Inferior parietal cortex (tissue), 1 donor: ENCODE data around the gene HOXA13.

Source experiments
- DNase-seq: peaks from one replicate; pipeline ENCODE4 v3.0.0-alpha.2; 2016; ENCODE audit errors: extremely low spot score

The HOXA13 gene

DNA sequence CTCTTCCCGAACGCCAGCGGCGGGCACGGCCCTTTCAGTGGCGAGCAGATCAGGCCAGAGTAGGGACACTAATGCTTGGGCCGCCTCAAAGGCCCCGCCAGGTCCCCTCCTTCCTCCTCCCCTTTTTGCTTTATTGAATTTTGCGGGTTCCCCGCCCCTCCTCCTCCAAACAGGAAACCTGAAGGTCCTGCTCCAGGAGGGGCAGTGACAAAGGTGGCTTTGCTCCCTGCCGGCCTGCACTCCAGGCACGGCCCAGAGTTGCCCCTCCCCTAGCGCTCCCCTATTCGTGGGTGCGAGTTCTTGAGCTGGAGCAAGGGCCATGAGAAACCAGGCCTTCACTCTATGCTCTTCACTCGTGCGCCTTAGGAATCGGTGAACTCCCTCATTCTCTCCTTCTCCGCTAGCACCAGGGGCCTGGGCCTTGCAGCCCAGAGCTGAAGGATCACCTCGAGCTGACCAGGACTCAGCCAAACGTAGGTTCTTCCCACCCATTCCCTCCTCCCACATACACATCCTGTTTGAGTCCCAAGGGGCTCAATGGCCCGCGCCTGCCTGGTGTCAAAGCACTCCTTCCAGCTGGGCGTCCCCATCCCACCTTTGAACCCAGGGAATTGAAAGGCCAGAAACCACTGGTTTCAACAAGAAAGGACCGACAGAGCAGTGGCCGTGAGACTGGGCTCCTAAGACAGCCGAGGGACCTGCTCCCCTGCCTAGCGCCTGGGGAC is 51.7 kb downstream of the HOXA13 start:
- no peak for DNase-seq

DNA sequence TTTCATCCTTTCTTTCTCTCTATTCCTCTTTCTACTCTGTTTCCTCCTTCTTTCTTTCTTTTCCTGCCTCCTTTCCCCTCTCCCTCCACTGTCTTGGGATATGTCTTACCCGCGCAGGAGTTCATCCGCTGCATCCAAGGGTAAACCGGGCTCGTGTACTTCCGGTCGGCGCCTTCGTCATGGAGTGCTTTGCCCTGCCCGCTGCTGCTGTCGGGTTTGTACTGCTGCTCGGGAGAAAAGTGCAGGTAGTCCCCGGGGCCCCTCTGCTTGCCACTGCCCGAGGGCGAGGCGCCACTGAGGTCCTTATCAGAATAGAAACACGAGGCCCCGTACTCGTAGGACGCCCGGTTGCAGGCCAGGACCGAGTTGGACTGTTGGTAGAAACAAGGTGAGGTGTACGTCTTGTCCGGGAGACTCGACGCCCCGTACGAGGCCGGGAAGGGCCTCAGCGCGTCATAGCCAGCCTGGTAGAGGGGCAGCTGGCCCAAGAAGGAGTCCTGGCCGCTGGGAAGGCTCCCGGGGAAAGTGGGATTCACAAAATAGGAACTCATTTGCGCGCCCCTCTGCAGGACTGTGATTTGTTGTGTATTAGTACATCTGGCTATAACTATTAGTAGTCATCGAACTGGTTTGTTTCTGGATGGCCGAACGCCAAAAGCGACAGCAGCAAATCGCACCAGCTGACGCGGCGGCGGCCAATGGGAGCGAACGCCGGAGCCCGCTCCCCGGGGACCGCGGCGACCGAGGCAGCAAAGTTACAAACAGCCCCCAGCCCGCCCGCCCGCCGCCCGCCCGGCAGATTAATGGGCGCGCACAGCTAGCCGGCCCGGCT is 52.5 kb downstream of the HOXA13 start, which contains the start of gene HOXA6:
HOXA6 (minus strand) TSS at position 576 of the 832 bp plus-strand sequence; CDS start at position 551, 25 bp downstream.
- DNase-seq, result no peak

DNA sequence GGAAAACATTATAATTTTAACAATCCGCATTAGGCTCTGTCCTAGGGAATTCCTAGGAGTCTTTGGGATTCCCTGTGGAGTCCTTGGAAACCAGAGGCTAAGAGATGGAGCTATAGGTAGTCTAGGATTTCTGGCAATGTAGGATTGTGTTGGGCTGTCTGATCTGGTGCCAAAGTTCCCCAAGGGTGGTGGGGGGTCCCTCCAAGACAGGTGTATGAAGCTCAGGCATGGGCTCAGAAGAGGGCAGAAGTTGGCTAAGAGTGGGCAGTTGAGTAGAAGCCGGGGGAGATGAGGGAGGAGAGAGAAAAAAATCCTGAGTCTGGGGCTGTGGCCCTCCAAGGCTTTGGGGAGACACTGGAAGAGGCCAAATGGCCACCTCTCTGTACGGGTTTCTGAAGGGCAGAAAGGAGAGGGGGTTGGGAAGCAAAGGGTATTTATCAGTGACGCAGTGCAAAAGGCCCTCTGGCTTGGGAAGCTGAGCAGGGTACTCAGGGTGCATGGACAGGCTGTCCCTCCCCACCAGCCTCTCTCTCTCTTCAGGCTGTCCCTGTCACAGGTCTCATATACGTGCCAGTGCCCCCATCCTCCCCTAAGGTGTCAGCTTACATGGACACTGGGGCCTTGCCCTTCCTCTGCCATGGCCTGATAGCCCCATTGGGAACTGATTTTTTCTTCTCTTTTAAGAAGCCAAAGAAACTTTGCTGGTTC is 53.2 kb downstream of the HOXA13 start:
- DNase-seq, result no peak

DNA sequence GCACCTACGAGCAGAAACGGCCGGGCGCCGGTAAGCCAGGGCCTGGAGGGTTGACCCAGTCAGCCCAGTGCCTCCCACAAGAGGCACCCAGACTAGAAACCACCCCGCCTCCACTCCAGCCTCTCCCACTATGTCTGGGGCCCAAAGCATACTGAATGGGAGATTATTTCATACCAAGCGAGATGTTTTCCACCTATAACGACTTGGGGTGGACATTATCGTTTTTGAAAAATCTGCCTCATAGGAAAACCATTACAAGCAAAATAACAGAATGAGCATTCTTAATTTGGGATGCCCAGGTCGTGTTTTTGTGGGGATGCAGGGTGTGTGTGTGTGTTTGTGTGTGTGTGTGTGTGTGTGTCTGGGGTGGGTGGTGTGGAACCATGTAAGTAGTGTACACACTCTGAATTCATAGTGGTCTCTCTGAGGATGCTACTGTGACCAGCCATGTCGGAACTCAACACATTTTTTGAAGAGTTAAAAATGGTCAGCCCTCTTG is 53.9 kb downstream of the HOXA13 start:
- DNase-seq, result no peak

DNA sequence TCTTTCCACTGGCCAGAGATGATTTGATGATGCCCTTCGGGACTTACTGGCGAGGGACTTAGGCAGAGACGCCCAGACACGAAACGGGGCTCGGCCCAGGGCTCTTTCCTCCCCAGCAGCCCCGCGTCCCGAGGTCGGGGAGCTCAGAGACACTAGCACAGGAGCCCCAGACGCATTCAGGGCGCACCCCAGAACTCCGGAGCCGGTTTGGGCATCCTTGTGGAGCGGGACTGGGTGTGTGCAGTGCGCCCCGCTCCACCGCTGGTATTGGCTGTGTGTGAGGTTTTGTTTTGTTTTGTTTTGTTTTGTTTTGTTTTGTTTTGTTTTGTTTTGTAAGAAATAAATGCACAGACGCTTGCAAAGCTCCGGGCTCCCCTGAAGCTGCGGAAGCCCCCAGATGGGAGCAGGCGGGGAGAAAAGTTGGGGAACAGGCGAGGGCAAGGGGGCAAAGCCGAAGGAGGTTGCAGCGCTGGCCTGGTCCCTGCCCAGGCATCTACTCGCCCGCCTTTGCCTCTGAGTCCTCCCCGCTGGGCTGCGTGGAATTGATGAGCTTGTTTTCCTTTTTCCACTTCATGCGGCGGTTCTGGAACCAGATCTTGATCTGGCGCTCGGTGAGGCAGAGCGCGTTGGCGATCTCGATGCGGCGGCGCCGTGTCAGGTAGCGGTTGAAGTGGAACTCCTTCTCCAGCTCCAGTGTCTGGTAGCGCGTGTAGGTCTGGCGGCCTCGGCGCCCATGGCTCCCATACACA is 54.6 kb downstream of the HOXA13 start:
- no peak for DNase-seq

DNA sequence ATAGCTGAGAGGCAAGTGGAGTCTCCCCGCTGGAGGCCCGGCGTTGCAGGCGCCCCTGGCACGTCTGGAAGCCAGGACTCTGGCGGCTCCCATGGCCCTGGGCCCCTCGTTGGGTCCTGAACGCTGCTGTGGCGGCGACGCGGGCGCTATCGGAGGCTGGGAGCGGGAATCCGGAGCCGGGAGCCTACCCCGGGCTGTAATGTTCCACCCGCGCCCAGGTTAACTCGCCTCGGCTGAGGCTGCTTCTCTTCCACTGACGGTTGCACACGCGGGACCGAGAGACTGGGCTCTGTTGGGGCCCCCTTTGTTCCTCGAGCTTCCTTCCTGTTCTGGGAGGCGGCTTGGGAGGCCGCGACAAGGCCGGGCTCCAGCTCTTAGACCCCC is 55.1 kb downstream of the HOXA13 start:
- DNase-seq, result no peak
